K562 (cell line): Measurements from ENCODE around the gene MARK3. TPM values are rescaled to one million over a fixed set of nuclear protein-coding genes. Genes with fewer than 3 reads are reported as not detected.
A peak's percentile ranks its signal among the peaks of the same experiment; 100 is the strongest.

Experiments used
- ATAC-seq: fragments of 200-7000 bp; cut with Tn5 transposase; 3 replicates; pipeline ENCODE4 v1.9.1; 2020; ENCODE audit warnings: moderate library complexity
- BruUV-seq: library from RNA; stranded (reverse); fragments of 400-500 nt; replicated peaks from 2 replicates; lab custom pipeline; 2021; lab: Mats Ljungman, UMichigan
- CTCF ChIA-PET: fragments of 300-600 bp; formaldehyde crosslinking; extraction: SDS; loops from one replicate; lab custom pipeline; 2021; ENCODE audit warnings: low intra/inter-chr PET ratio; lab: Yijun Ruan, JAX
- POLR2A ChIA-PET: fragments of 300-600, 350-650 bp; sonication (Branson Sonifier 250); formaldehyde crosslinking; extraction: SDS; loops from one replicate; lab custom pipeline; 2021; ENCODE audit warnings: antibody characterized with exemption, inconsistent platforms; lab: Yijun Ruan, JAX
- DNase-seq, 4 experiments: peaks; one replicate each; pipeline versions ENCODE4 v3.0.0 to v3.0.0-alpha.2; 2011 to 2018; ENCODE audit warnings: low spot score in 3 of 4, mixed read lengths in 3 of 4; ENCODE audit errors: extremely low read depth in 1 of 4
- FAIRE-seq: peaks from 2 replicates; lab custom pipeline; 2011; peaks lifted over from hg19 to GRCh38; lab: Jason Lieb, UNC
- H2AFZ ChIP-seq: 2 replicates; pipeline ENCODE4 v1.6.0; 2011; ENCODE audit warnings: low read depth, low read length, control low read depth, inconsistent platforms
- H3K27ac ChIP-seq: fragments of 200-600 bp; 3 replicates; pipeline ENCODE4 v1.8.0; 2011; ENCODE audit warnings: low read depth, mild to moderate bottlenecking, control low read depth, inconsistent platforms, low read length, moderate library complexity, mixed read lengths; ENCODE audit errors: extremely low read depth
- H3K27me3 ChIP-seq, 2 experiments: fragments of 300-600 bp in 1 of 2; 2 replicates in 1 of 2; 3 replicates in 1 of 2; pipeline versions ENCODE4 v1.6.0 to v1.8.0; 2011; ENCODE audit warnings: inconsistent platforms in 2 of 2, low read length in 2 of 2, mild to moderate bottlenecking in 1 of 2, mixed read lengths in 1 of 2, moderate library complexity in 1 of 2; ENCODE audit not compliant: control insufficient read depth in 2 of 2, insufficient read depth in 2 of 2
- H3K36me3 ChIP-seq: fragments of 300-600 bp; 3 replicates; pipeline ENCODE4 v1.8.0; 2011; ENCODE audit warnings: mild to moderate bottlenecking, low read length, inconsistent platforms; ENCODE audit not compliant: control insufficient read depth, insufficient read depth
- H3K4me1 ChIP-seq, 2 experiments: fragments of 200-600 bp in 1 of 2; replicated peaks in 1 of 2; 2 replicates in 1 of 2; 3 replicates in 1 of 2; pipeline versions ENCODE4 v1.5.1 to v1.8.0; 2011; ENCODE audit warnings: inconsistent platforms in 2 of 2, low read length in 2 of 2, mild to moderate bottlenecking in 1 of 2, mixed read lengths in 1 of 2, moderate library complexity in 1 of 2; ENCODE audit not compliant: control insufficient read depth in 2 of 2, insufficient read depth in 2 of 2
- H3K4me2 ChIP-seq: 2 replicates; pipeline ENCODE4 v1.6.1; 2011; ENCODE audit warnings: low read length, control low read depth, inconsistent platforms, mixed read lengths; ENCODE audit not compliant: insufficient read depth
- H3K4me3 ChIP-seq: fragments of 200-600 bp; sonication (generic), shearing (Covaris generic); 2 replicates; pipeline ENCODE4 v1.5.1; 2016; ENCODE audit warnings: control low read depth, inconsistent platforms
- H3K79me2 ChIP-seq: fragments of 200-600 bp; 3 replicates; pipeline ENCODE4 v1.8.0; 2011; ENCODE audit warnings: low read length, inconsistent platforms; ENCODE audit not compliant: control insufficient read depth, insufficient read depth
- H3K9ac ChIP-seq, 2 experiments: 2 replicates each; pipeline versions ENCODE4 v1.6.0 to v1.6.1; 2011; ENCODE audit warnings: low read depth in 2 of 2, low read length in 2 of 2, control low read depth in 1 of 2, inconsistent platforms in 1 of 2, mild to moderate bottlenecking in 1 of 2, mixed read lengths in 1 of 2; ENCODE audit not compliant: insufficient read depth in 1 of 2
- H3K9me1 ChIP-seq: one replicate; pipeline ENCODE4 v1.6.0; 2011; ENCODE audit warnings: inconsistent platforms, mild to moderate bottlenecking, low read length, moderate library complexity; ENCODE audit not compliant: control insufficient read depth, insufficient read depth
- H3K9me3 ChIP-seq: replicated peaks from 2 replicates; pipeline ENCODE4 v1.5.1; 2011; ENCODE audit warnings: low read depth, low read length, inconsistent platforms; ENCODE audit not compliant: control insufficient read depth, insufficient read depth
- H4K20me1 ChIP-seq: replicated peaks from 2 replicates; pipeline ENCODE4 v1.6.1; 2011; ENCODE audit warnings: low read length, inconsistent platforms, mixed read lengths; ENCODE audit not compliant: control insufficient read depth, insufficient read depth
- HOMEZ ChIP-seq: fragments of 250-450 bp; sonication (Bioruptor Pico); IDR thresholded peaks from 2 replicates; pipeline ENCODE4 v1.4.0; 2020; ENCODE audit warnings: mild to moderate bottlenecking, moderate library complexity
- MTF1 ChIP-seq: fragments of 250-450 bp; sonication (Bioruptor Pico); IDR thresholded peaks from 2 replicates; pipeline ENCODE4 v1.9.0; 2021; ENCODE audit warnings: moderate library complexity, mild to moderate bottlenecking, inconsistent platforms, borderline replicate concordance
- POLR2G ChIP-seq: fragments of 200-400 bp; formaldehyde crosslinking; IDR thresholded peaks from 2 replicates; pipeline ENCODE4 v1.6.1; 2017; ENCODE audit warnings: low read depth, mild to moderate bottlenecking, antibody characterized with exemption, low read length, moderate library complexity
- ZNF217 ChIP-seq: sonication (generic); formaldehyde crosslinking; IDR thresholded peaks from 2 replicates; pipeline ENCODE4 v1.8.0; 2022; ENCODE audit warnings: mild to moderate bottlenecking, missing genetic modification reagents
- WGBS: fragments of 100-300 bp; shearing (Covaris generic); methylation state at CpG from one replicate; pipeline ENCODE4 v1.1.6; 2016; ENCODE audit warnings: low coverage, mixed read lengths; ENCODE audit not compliant: insufficient coverage; ENCODE audit errors: missing lambda C conversion rate; 5-methylcytosine and 5-hydroxymethylcytosine counted together
- in situ Hi-C: fragments of 300-500 bp; cut with MboI; formaldehyde crosslinking; loops from 4 replicates; pipeline ENCODE4 v1.15.0; 2018; ENCODE audit warnings: inconsistent platforms, mixed read lengths
- intact Hi-C: fragments of 100-400 bp; cut with micrococcal nuclease; formaldehyde crosslinking; loops from 2 replicates; pipeline ENCODE4 v1.14.2; 2022
- polyA plus RNA-seq, 8 experiments: library from polyadenylated mRNA; depleted of rRNA in 4 of 8; stranded (reverse) in 5 of 8; unstranded in 3 of 8; fragments of >200 nt; fragmentation: Nextera tagmentation in 2 of 8; fragmentation: Illumina TruSeq in 1 of 8; extraction: Ambion mirVana in 2 of 8; extraction: Trizol in 1 of 8; gene quantifications; 2 replicates each; pipeline versions ENCODE4 v1.2.1 to v1.2.3, GENCODE V29; 2011 to 2014; ENCODE audit warnings: inconsistent platforms in 1 of 8, missing spikeins in 1 of 8
- total RNA-seq, 7 experiments: library from RNA; depleted of rRNA in 6 of 7; stranded (reverse); fragments of >200 nt in 6 of 7; fragmentation: Illumina TruSeq in 2 of 7; extraction: Trizol in 2 of 7; gene quantifications; 2 replicates each; pipeline versions ENCODE4 v1.2.1 to v1.2.3, GENCODE V29; 2011 to 2021; ENCODE audit warnings: low replicate concordance in 1 of 7

MARK3 gene
- total and polyA plus RNA-seq, 9 of the 15 experiments (the other 6 are each of a cell fraction or from before 2014, with no cell fraction given) = 10.1 to 68.7 (median 56.3) TPM

- DNase-seq (no peak), ATAC-seq (no peak), FAIRE-seq (no peak)
- Histone ChIP-seq H4K20me1 (peaks cover 6% of the 10 kb centered on the region; the same call in 1 of the 2 replicates), H3K4me3 (no peak overlapping the region), H3K27ac (no peak overlapping the region), H3K4me1 (peaks cover 20 to 45% of the 10 kb centered on the region in 2 experiments), H3K27me3 (no peaks in the 10 kb centered on the region), H3K9me1 (no peaks in the 10 kb centered on the region), H3K79me2 (no peaks in the 10 kb centered on the region), H3K4me2 (no peak overlapping the region), H3K9ac (peak overlapping the region in 1 of 2 experiments; percentile 58; a peak in 1 of 4 replicates), H3K9me3 (no peaks in the 10 kb centered on the region), H2AFZ (no peak overlapping the region), H3K36me3 (peaks cover 22% of the 10 kb centered on the region; the same call in 1 of the 3 replicates)
- no TSS peak for BruUV-seq
- in situ Hi-C loops (no loop called here), intact Hi-C loops (loop anchor here (5.0 kb wide), 1 partner anchor 47 kb away; the partner anchor contains the start of genes BAG5 and COA8)
- TF ChIP-seq POLR2G (peak; percentile 55; the same call in 1 of the 2 replicates), ZNF217 (CRISPR knock-in tag) (no peak), HOMEZ (CRISPR knock-in tag) (no peak), MTF1 (CRISPR knock-in tag) (no peak)
- WGBS = 80% methylated on average over 7 of the region's 18 CpGs
- CTCF ChIA-PET = no interaction called here
- POLR2A ChIA-PET = interaction anchor here (0.7 kb wide), 1 partner anchor 17 kb away, joined by 3 read pairs; no protein-coding TSS in a partner anchor
These were observed 129.6 kb downstream of the MARK3 start for GRCh38 chr14:103514596-103515421.
